NCI-H1417 (cell line): Measurements from ENCODE around the gene GRID2.

ENCODE experiments used
- DNase-seq, 3 experiments: peaks; one replicate each; lab custom pipeline; 2025; lab: John Stamatoyannopoulos, UW

GRID2 gene

GRCh38 chr4:92524131-92524530 is 220.4 kb downstream of the GRID2 start:
- no peak for DNase-seq

- DNase-seq: no peak
Observed at GRCh38 chr4:92528541-92528940, 224.8 kb downstream of the GRID2 start.

GRCh38 chr4:92529510-92529909 is 225.7 kb downstream of the GRID2 start:
- DNase-seq: no peak

- peak in 2 of 3 experiments; percentile 5 to 45 for DNase-seq
Observed at GRCh38 chr4:92535599-92535998, 231.8 kb downstream of the GRID2 start.

GRCh38 chr4:92551616-92552015 is 247.8 kb downstream of the GRID2 start:
- DNase-seq: no peak

- DNase-seq: no peak
Observed at GRCh38 chr4:92566269-92566668, 262.5 kb downstream of the GRID2 start.

GRCh38 chr4:92580816-92581215 is 277.1 kb downstream of the GRID2 start:
- no peak for DNase-seq

GRCh38 chr4:92599044-92599443 is 295.3 kb downstream of the GRID2 start:
- DNase-seq: peak in 2 of 3 experiments; percentile 4 to 33

GRCh38 chr4:92600638-92601037 is 296.9 kb downstream of the GRID2 start:
- DNase-seq: no peak

- no peak for DNase-seq
Observed at GRCh38 chr4:92606227-92606626, 302.5 kb downstream of the GRID2 start.

GRCh38 chr4:92615049-92615448 is 311.3 kb downstream of the GRID2 start:
- no peak for DNase-seq

- no peak for DNase-seq
Observed at GRCh38 chr4:92618968-92619367, 315.2 kb downstream of the GRID2 start.

GRCh38 chr4:92629302-92629701 is 325.5 kb downstream of the GRID2 start:
- DNase-seq: peak in 1 of 3 experiments; percentile 5

GRCh38 chr4:92634882-92635281 is 331.1 kb downstream of the GRID2 start:
- no peak for DNase-seq

- no peak for DNase-seq
Observed at GRCh38 chr4:92636038-92636806, 332.5 kb downstream of the GRID2 start.

- DNase-seq: no peak
Observed at GRCh38 chr4:92641409-92641808, 337.6 kb downstream of the GRID2 start.

GRCh38 chr4:92646826-92647225 is 343.1 kb downstream of the GRID2 start:
- no peak for DNase-seq

- DNase-seq: no peak
Observed at GRCh38 chr4:92651536-92651935, 347.8 kb downstream of the GRID2 start.

- no peak for DNase-seq
Observed at GRCh38 chr4:92654084-92654483, 350.3 kb downstream of the GRID2 start.

- no peak for DNase-seq
Observed at GRCh38 chr4:92657695-92658094, 353.9 kb downstream of the GRID2 start.

GRCh38 chr4:92658318-92658717 is 354.6 kb downstream of the GRID2 start:
- no peak for DNase-seq

GRCh38 chr4:92677805-92678204 is 374.0 kb downstream of the GRID2 start:
- DNase-seq: no peak

- DNase-seq: no peak
Observed at GRCh38 chr4:92678292-92678691, 374.5 kb downstream of the GRID2 start.

- no peak for DNase-seq
Observed at GRCh38 chr4:92679149-92679548, 375.4 kb downstream of the GRID2 start.
